Stimulated activated CD8-positive, alpha-beta memory T cell treated with anti-CD3 and anti-CD28 coated beads, Interleukin-4, amount 100 ng/mL, for 24 hours (primary cell): ENCODE measurements around the gene PCDH12.

ENCODE experiments used
- DNase-seq: peaks from one replicate; pipeline ENCODE4 v3.0.0-alpha.2; 2020; ENCODE audit warnings: low read depth

Gene PCDH12

GRCh38 chr5:141966275-141966962 lies 8.4 kb upstream of the PCDH12 start:
- no peak for DNase-seq

GRCh38 chr5:141965071-141965470 lies 7.1 kb upstream of the PCDH12 start:
- no peak for DNase-seq

DNA sequence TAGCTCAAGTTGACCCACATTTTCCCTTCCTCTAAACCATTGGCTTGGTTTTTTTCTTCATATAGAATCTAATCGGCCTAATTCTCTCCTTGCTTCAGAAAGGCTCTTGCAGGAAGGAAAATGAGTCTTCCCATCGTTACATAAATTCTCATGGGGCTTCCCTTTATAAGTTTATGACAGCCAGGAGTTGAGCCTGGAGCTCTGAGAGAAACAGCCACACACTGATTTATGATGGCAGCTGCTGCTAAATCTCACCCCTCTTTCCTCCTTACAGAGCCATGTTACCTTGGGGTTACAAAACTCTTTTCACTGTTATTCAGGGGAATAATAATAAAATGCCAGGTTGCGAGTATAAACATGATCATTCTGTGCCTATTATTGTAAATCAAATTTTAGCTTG lies 5.7 kb upstream of the PCDH12 start:
- no peak for DNase-seq

- no peak for DNase-seq
These were observed 3.5 kb upstream of the PCDH12 start for GRCh38 chr5:141961466-141961865.

GRCh38 chr5:141960449-141961323 lies 2.7 kb upstream of the PCDH12 start:
- DNase-seq, result peak; percentile 77

GRCh38 chr5:141960018-141960417 lies 2.0 kb upstream of the PCDH12 start:
- no peak for DNase-seq

- no peak for DNase-seq
These were observed 657 bp upstream of the PCDH12 start for GRCh38 chr5:141958546-141959172.

- DNase-seq, result no peak
These were observed 520 bp downstream of the PCDH12 start for GRCh38 chr5:141957367-141957996.

DNA sequence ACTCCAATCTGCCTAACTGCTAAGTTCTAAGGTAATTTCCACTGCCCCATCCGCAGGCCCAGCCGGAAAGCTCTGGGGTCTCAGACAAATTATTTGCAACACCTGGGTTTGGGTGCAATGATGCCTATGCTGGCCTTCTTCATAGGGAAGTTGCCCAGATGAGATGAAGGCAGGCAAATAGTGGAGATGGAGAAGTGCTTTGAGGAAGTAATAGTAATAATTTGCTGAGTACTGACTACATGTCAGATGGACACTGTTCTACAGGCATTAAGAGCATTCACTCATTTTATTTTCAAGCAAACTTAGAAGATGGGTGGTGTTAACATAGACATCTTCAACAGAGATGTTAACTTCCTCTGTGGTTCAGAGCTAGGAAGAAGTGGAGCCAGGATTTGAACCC lies 3.8 kb downstream of the PCDH12 start:
- no peak for DNase-seq

GRCh38 chr5:141952020-141952419 lies 6.0 kb downstream of the PCDH12 start:
- DNase-seq, result no peak

- peak; percentile 17 for DNase-seq
These were observed 6.6 kb downstream of the PCDH12 start for GRCh38 chr5:141951332-141951781.

DNA sequence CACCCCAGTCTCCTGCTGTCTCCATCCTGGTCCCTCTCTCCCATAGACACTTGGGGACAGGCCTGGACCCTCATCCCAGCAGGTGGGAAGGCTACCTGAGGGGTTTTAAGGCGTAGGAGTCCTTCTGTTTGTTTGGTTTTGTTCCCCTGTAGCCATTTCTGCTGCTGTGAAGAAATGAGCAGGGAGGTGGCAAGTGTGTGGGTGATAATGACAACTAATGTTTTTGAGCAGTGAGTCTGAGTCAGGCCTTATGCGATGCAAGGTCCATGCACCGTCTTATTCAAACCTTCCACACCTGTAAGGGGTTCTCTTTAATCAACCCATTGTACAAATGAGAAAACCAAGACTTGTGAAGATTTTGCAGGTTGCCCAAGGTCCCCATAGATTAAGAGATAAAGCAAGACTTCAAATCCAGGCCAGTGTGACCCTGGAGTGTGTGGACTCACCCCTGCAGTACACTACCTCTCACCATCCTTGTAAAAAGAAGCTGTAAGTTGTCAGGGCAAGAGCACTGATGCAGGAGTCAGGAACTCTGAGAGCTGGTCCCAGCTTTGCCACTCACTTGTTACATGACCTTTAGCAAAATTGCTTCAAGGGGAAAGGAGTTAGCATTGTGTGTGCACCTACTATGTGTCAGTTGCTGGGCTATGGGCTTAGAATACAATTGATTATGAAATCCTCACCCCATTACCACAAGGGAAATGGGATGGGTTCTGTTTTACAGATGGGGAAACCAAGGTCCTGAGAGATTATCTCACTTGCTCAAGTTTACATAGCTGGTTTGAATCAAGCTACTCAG lies 7.6 kb downstream of the PCDH12 start:
- DNase-seq, result no peak

DNA sequence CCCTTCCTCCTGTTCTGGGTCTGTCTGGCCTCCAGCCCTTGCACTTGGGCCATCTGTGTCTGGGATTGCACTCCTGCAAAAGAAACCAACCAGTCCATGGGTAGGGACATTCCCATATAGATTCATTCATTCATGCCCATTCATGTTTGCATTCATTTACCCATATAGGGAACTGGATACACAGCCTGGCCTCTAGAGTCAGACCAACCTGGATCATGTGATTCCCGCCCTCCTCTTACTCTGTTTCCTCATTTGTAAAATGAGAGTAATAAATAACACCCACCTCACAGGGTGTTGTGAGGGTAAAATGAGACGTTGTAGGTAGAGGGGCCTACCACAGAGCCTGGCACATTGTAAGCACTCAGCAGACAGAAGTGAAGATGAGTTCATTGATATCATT lies 8.5 kb downstream of the PCDH12 start:
- DNase-seq, result no peak

DNA sequence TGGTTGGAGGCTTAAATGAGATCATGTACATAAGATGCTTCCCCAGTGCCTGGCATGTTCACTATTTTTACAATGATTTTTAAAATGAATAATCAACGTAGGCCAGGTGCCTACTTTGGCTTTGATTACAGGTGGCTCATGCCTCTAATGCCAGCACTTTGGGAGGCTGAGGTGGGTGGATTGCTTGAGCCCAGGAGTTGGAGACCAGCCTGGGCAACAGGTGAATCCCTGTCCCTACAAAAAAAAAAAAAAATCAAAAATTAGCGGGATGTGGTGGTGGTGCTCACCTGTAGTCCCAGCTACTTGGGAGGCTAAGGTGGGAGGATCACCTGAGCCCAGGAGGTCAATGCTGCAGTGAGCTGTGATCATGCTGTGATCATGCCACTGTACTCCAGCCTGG lies 9.2 kb downstream of the PCDH12 start:
- DNase-seq, result no peak

DNA sequence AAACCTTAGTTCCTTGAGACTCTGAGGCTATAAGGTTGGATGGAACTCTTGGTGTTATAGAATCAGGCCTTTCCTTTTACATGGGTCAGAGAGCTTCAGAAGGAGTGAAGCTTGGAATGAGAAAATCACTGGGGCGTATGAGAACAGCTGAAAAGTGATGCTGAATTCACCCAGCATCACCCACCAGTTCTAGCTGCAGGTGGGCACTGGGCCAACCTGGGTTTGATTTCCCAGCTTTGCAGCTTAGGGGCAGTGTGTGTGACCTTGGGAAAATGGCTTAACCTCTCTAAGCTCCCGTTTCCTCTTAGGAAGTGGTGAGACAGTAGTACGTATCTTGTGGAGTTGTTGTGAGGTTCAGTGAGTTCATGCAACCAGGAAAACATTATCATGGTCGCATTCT lies 10.7 kb downstream of the PCDH12 start:
- DNase-seq, result no peak

GRCh38 chr5:141945511-141946051 lies 12.4 kb downstream of the PCDH12 start:
- no peak for DNase-seq

GRCh38 chr5:141944076-141944475 lies 13.9 kb downstream of the PCDH12 start:
- no peak for DNase-seq

DNA sequence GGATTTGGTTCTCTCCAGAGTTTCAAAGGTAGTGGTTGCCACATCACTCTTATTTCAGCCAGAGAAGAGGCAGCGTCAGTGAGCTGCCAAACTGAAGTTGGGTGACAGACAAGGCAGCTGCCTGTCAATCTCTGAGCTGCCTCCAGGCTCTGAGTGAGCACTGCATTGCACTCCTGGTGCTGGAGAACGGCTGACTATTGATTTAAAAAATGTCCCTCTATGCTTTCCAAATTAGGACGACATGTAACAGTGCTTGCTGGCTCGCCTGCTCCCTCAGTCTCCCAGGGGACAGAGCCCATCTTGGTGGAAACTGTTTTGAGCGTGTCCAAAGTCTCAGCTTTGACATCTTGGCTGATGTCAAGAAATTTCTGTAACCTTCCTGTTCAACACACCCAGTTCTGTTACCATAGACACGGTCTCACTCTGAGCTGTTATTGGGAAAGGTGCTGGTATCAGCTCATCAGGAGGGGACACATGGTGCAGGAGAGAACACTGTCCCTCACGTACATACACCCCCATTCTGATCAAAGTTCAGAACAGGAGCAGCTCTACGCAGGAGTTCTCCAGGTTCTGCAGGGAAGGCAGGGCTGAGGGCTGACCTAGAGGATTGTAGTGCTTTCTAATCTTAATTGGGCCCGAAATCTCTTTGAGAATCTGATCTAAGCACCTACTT lies 15.7 kb downstream of the PCDH12 start:
- DNase-seq, result no peak

GRCh38 chr5:141941779-141942178 lies 16.2 kb downstream of the PCDH12 start:
- DNase-seq, result no peak

GRCh38 chr5:141941307-141941706 lies 16.7 kb downstream of the PCDH12 start:
- no peak for DNase-seq
